Trophoblast cell (in vitro differentiated cells and primary cell): ENCODE measurements around the gene TBC1D21.
A peak's percentile ranks its signal among the peaks of the same experiment; 100 is the strongest.

Source experiments
- DNase-seq, 2 donors: peaks; one replicate each; pipeline ENCODE4 v3.0.0-alpha.2; 2016
- H2AFZ ChIP-seq: 2 replicates; pipeline ENCODE4 v1.6.1; 2013; ENCODE audit warnings: low read length, moderate library complexity, mild to moderate bottlenecking; ENCODE audit not compliant: insufficient read depth, poor library complexity
- H2AK5ac ChIP-seq: 2 replicates; pipeline ENCODE4 v1.6.1; 2013; ENCODE audit warnings: mild to moderate bottlenecking, low read length
- H2BK120ac ChIP-seq: 2 replicates; pipeline ENCODE4 v1.6.1; 2013; ENCODE audit warnings: low read length, mild to moderate bottlenecking, moderate library complexity; ENCODE audit not compliant: insufficient read depth, poor library complexity
- H2BK12ac ChIP-seq: 2 replicates; pipeline ENCODE4 v1.6.1; 2013; ENCODE audit warnings: mild to moderate bottlenecking, low read length, moderate library complexity
- H2BK5ac ChIP-seq: 2 replicates; pipeline ENCODE4 v1.6.1; 2013; ENCODE audit warnings: low read length, low read depth, moderate library complexity, mild to moderate bottlenecking; ENCODE audit not compliant: poor library complexity
- H3K14ac ChIP-seq: 2 replicates; pipeline ENCODE4 v1.6.1; 2013; ENCODE audit warnings: mild to moderate bottlenecking, low read length
- H3K18ac ChIP-seq: 2 replicates; pipeline ENCODE4 v1.6.1; 2013; ENCODE audit warnings: mild to moderate bottlenecking, low read length
- H3K23ac ChIP-seq: 2 replicates; pipeline ENCODE4 v1.6.1; 2013; ENCODE audit warnings: low read length
- H3K27ac ChIP-seq: 2 replicates; pipeline ENCODE4 v1.5.1; 2013; ENCODE audit warnings: low read depth, mild to moderate bottlenecking, inconsistent platforms, low read length, moderate library complexity
- H3K27me3 ChIP-seq: 2 replicates; pipeline ENCODE4 v1.6.1; 2013; ENCODE audit warnings: inconsistent platforms, mild to moderate bottlenecking, low read length, moderate library complexity; ENCODE audit not compliant: insufficient read depth
- H3K36me3 ChIP-seq, 2 experiments: 1 replicate in 1 of 2; 2 replicates in 1 of 2; pipeline ENCODE4 v1.6.1; 2013; ENCODE audit warnings: low read length in 2 of 2, mild to moderate bottlenecking in 2 of 2, moderate library complexity in 1 of 2; ENCODE audit not compliant: insufficient read depth in 2 of 2, control insufficient read depth in 1 of 2
- H3K4ac ChIP-seq: 2 replicates; pipeline ENCODE4 v1.6.1; 2013; ENCODE audit warnings: low read depth, mild to moderate bottlenecking, low read length, moderate library complexity
- H3K4me1 ChIP-seq, 2 experiments: 1 replicate in 1 of 2; 2 replicates in 1 of 2; pipeline ENCODE4 v1.6.1; 2013; ENCODE audit warnings: low read length in 2 of 2, mild to moderate bottlenecking in 2 of 2, moderate library complexity in 1 of 2; ENCODE audit not compliant: insufficient read depth in 2 of 2, control insufficient read depth in 1 of 2
- H3K4me2 ChIP-seq: 2 replicates; pipeline ENCODE4 v1.6.1; 2013; ENCODE audit warnings: inconsistent platforms, mild to moderate bottlenecking, low read length, moderate library complexity
- H3K4me3 ChIP-seq: 2 replicates; pipeline ENCODE4 v1.5.1; 2013; ENCODE audit warnings: mild to moderate bottlenecking, low read depth, low read length, inconsistent platforms
- H3K79me1 ChIP-seq: one replicate; pipeline ENCODE4 v1.6.1; 2013; ENCODE audit warnings: low read length
- H3K79me2 ChIP-seq: 2 replicates; pipeline ENCODE4 v1.6.1; 2013; ENCODE audit warnings: low read length, mild to moderate bottlenecking; ENCODE audit not compliant: control insufficient read depth, insufficient read depth, poor library complexity
- H3K9ac ChIP-seq: 2 replicates; pipeline ENCODE4 v1.6.1; 2013; ENCODE audit warnings: mild to moderate bottlenecking, low read length
- H3K9me3 ChIP-seq: 2 replicates; pipeline ENCODE4 v1.6.1; 2013; ENCODE audit warnings: low read depth, mild to moderate bottlenecking, control low read depth, inconsistent platforms, low read length; ENCODE audit not compliant: insufficient read depth
- H4K12ac ChIP-seq: 2 replicates; pipeline ENCODE4 v1.6.1; 2013; ENCODE audit warnings: low read depth, mild to moderate bottlenecking, low read length, moderate library complexity
- H4K8ac ChIP-seq: 2 replicates; pipeline ENCODE4 v1.6.1; 2013; ENCODE audit warnings: low read depth, mild to moderate bottlenecking, low read length, moderate library complexity
- H4K91ac ChIP-seq: one replicate; pipeline ENCODE4 v1.6.1; 2013; ENCODE audit warnings: low read depth, mild to moderate bottlenecking, low read length, moderate library complexity
- WGBS: extraction: QIAGEN DNeasy Blood & Tissue Kit; methylation state at CpG from one replicate; pipeline ENCODE4 v1.1.7; 2013; ENCODE audit warnings: missing lambda C conversion rate; ENCODE audit not compliant: insufficient read length, insufficient coverage; ENCODE audit errors: extremely low coverage; 5-methylcytosine and 5-hydroxymethylcytosine counted together

Gene TBC1D21

DNA sequence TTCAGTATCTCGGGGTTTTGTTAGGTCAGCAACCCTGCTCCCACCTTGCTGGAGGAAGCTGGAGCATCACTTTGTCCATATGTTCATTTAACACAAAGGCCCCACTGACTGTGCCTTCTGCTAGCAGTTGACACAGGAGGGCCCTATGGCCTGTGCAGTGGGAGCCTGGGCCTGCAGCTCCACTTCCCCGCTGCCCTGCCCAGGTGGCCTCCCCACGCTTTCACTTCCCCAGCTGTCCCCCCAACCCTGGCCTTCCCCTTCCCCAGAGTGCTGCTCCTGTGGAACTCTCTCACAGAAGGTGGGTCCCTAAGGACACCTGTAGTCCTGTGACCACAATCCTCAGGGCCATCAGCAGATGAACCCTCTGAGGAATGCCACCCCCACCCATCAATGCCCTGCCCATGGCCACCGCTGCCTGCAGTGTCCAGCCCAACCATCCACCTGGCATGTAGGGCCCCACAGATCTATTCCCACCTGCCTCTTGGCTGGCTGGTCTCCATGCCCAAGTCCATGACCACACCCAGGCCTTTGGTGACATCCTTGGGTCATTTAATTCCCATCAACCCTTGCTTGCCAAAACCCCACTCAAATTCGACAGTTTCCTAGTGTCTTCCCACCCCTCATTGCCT lies 13.5 kb downstream of the TBC1D21 start:
- Histone ChIP-seq H2BK120ac (no peak overlapping the region), H2BK5ac (no peak overlapping the region)
- WGBS, result no CpG with 5 or more reads among the region's 5 CpGs

DNA sequence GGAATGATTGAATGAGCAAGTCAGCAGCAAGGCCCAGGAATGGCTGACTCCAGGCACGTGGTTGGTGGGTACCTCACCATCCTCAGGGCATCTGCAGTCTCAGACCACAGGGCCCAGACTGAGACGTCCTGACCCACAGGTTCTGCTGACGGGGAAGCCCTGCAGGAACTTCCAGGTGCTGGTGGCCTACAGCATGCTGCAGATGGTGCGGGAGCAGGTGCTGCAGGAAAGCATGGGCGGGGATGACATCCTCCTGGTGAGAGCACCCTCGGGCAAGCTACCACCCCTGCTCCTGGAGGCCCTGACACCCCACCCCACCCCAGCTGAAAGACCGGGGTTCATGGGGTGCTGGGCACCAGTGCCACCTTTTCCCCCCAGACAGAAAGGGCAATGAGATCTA lies 14.1 kb downstream of the TBC1D21 start:
- no CpG with 5 or more reads among the region's 7 CpGs for WGBS
- Histone ChIP-seq H3K9ac (peak overlapping the region; percentile 23), H3K18ac (no peak overlapping the region), H3K79me2 (no peaks in the 10 kb centered on the region), H2BK120ac (no peak overlapping the region), H3K27ac (no peak overlapping the region), H3K4me1 (no peaks in the 10 kb centered on the region), H3K4me2 (no peak overlapping the region), H3K23ac (no peak overlapping the region), H4K91ac (no peak overlapping the region), H2BK5ac (no peak overlapping the region), H4K12ac (no peak overlapping the region), H2BK12ac (no peak overlapping the region), H4K8ac (no peak overlapping the region), H3K36me3 (no peaks in the 10 kb centered on the region), H3K4ac (no peak overlapping the region), H3K79me1 (no peaks in the 10 kb centered on the region), H3K14ac (no peak overlapping the region), H3K4me3 (no peak overlapping the region), H3K27me3 (no peaks in the 10 kb centered on the region), H3K9me3 (peaks cover 6% of the 10 kb centered on the region), H2AFZ (no peak overlapping the region), H2AK5ac (no peak overlapping the region)
- no peak for DNase-seq

More for the DNA sequence above, 13.5 kb downstream of the TBC1D21 start:
- H3K18ac ChIP-seq, result no peak overlapping the region
- no peak overlapping the region for H2AFZ ChIP-seq
- no peak overlapping the region for H4K8ac ChIP-seq
- no peak overlapping the region for H4K12ac ChIP-seq
- H3K9me3 ChIP-seq, result peaks cover 4% of the 10 kb centered on the region
- H2AK5ac ChIP-seq, result no peak overlapping the region
- no peak overlapping the region for H4K91ac ChIP-seq
- no peaks in the 10 kb centered on the region for H3K79me1 ChIP-seq
- no peaks in the 10 kb centered on the region for H3K4me1 ChIP-seq
- no peak overlapping the region for H3K14ac ChIP-seq
- no peaks in the 10 kb centered on the region for H3K27me3 ChIP-seq
- no peak overlapping the region for H3K4ac ChIP-seq
- no peak overlapping the region for H3K27ac ChIP-seq
- no peak overlapping the region for H3K4me3 ChIP-seq
- no peak overlapping the region for H3K4me2 ChIP-seq
- H2BK12ac ChIP-seq, result no peak overlapping the region
- no peak overlapping the region for H3K9ac ChIP-seq
- H3K23ac ChIP-seq, result no peak overlapping the region
- no peak for DNase-seq
- no peaks in the 10 kb centered on the region for H3K36me3 ChIP-seq
- no peaks in the 10 kb centered on the region for H3K79me2 ChIP-seq

DNA sequence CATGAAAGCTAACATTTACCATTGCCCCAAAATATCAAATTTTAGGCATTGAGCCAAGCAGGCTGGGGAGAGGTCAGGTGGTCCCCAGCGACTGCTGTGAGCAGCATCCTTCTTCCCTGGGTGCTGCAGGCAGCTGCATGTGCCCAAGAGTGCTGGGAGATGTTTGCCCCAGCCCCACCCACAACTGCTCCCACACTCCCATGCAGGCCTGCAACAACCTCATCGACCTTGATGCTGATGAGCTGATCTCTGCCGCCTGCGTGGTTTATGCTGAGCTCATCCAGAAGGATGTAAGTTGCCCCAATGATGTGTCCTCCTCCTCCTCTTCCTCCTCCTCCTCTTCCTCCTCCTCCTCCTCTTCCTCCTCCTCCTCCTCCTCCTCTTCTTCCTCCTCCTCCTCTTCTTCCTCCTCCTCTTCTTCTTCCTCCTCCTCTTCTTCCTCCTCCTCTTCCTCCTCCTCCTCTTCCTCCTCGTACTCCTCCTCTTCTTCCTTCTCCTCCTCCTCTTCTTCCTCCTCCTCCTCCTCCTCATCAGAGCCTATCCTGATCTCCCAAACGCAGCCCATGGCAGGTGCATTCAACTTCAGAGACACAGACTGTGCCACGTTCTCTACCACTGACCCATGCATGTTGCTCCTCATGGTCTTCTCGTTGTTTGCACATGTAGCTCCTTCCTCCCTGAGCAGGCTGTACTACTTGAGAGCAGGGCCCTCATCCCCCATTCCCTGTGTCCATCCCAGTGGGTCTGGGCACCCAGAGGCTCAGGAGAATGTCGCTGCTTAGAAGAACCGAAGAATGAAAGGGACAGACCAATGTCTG lies 15.1 kb downstream of the TBC1D21 start:
- Histone ChIP-seq H3K9ac (no peak overlapping the region), H3K4me3 (no peak overlapping the region), H3K23ac (no peak overlapping the region), H3K36me3 (no peaks in the 10 kb centered on the region), H3K14ac (no peak overlapping the region), H2BK12ac (no peak overlapping the region), H4K8ac (no peak overlapping the region), H2BK5ac (no peak overlapping the region), H3K79me1 (no peaks in the 10 kb centered on the region), H3K9me3 (peaks cover 9% of the 10 kb centered on the region), H3K27ac (no peak overlapping the region), H3K27me3 (no peaks in the 10 kb centered on the region), H3K4me2 (no peak overlapping the region), H3K79me2 (no peaks in the 10 kb centered on the region), H2BK120ac (no peak overlapping the region), H3K18ac (no peak overlapping the region), H3K4me1 (no peaks in the 10 kb centered on the region), H3K4ac (no peak overlapping the region), H2AK5ac (no peak overlapping the region), H2AFZ (no peak overlapping the region), H4K91ac (no peak overlapping the region), H4K12ac (no peak overlapping the region)
- DNase-seq, result no peak
- WGBS, result 100% methylated on average over 1 of the region's 10 CpGs

GRCh38 chr15:73889053-73889761 lies 15.8 kb downstream of the TBC1D21 start:
- Histone ChIP-seq H2BK120ac (no peak overlapping the region), H3K4me1 (no peaks in the 10 kb centered on the region), H3K79me2 (no peaks in the 10 kb centered on the region), H3K9ac (no peak overlapping the region), H3K4me2 (no peak overlapping the region), H3K18ac (no peak overlapping the region), H2AFZ (no peak overlapping the region), H3K27me3 (no peaks in the 10 kb centered on the region), H2AK5ac (no peak overlapping the region), H3K27ac (no peak overlapping the region), H4K91ac (no peak overlapping the region), H3K79me1 (no peaks in the 10 kb centered on the region), H3K14ac (no peak overlapping the region), H3K4ac (no peak overlapping the region), H4K12ac (no peak overlapping the region), H4K8ac (no peak overlapping the region), H3K4me3 (no peak overlapping the region), H2BK5ac (no peak overlapping the region), H2BK12ac (no peak overlapping the region), H3K9me3 (peaks cover 10% of the 10 kb centered on the region), H3K36me3 (no peaks in the 10 kb centered on the region), H3K23ac (no peak overlapping the region)
- WGBS, result no CpG with 5 or more reads among the region's 6 CpGs
- DNase-seq, result no peak
